Measurements from ENCODE around the gene TFAP2E. TPM values are rescaled to one million over a fixed set of nuclear protein-coding genes. Genes with fewer than 3 reads are reported as not detected.

Gene TFAP2E
- total RNA-seq, 1 experiment from 2014 or later: 0.26 TPM

- ChIA-PET POLR2A (ENCODE audit: unreplicated experiment) (no interaction called here), CTCF (no interaction called here)
- Histone ChIP-seq H3F3A (ENCODE audit: low read length, unreplicated experiment) (no peaks in the 10 kb centered on the region), H3K4me1 (ENCODE audit: insufficient read depth, low read length) (peaks cover 3% of the 10 kb centered on the region), H3K9me2 (replicated peaks; ENCODE audit: low read length) (no peaks in the 10 kb centered on the region), H3K27ac (ENCODE audit: low read length) (no peak overlapping the region), H4K20me1 (ENCODE audit: low read length) (peaks cover 10% of the 10 kb centered on the region; the same call in 1 of the 2 replicates), H3K27me3 (ENCODE audit: low read length) (no peaks in the 10 kb centered on the region), H3K4me2 (ENCODE audit: low read length) (no peak overlapping the region), H3K9me3 (ENCODE audit: low read length) (no peaks in the 10 kb centered on the region), H3K9ac (ENCODE audit: low read length) (no peak overlapping the region), H3K4me3 (ENCODE audit: low read length) (no peak overlapping the region), H2AFZ (ENCODE audit: low read length) (no peak overlapping the region), H3K79me2 (ENCODE audit: low read length) (peaks cover 83% of the 10 kb centered on the region), H3K36me3 (ENCODE audit: low read depth, low read length) (peaks cover 75% of the 10 kb centered on the region)
- no TSS peak for BruUV-seq (replicated peaks)
- intact Hi-C loops (cut with micrococcal nuclease): no loop called here
- ATAC-seq: no peak
- DNase-seq: no peak
- TF ChIP-seq EZH2 (IDR thresholded peaks at IDR 0.05; ENCODE audit: low read length, unreplicated experiment) (no peak), EZH2phosphoT487 (IDR thresholded peaks at IDR 0.05; ENCODE audit: borderline replicate concordance, low read length) (no peak), CTCF (conservative IDR thresholded peaks at IDR 0.05; ENCODE audit: low read depth, low read length) (no peak)
These were observed 58.3 kb downstream of the TFAP2E start for GRCh38 chr1:35631396-35631795.

- no peaks in the 10 kb centered on the region for H3K9me3 ChIP-seq (ENCODE audit: low read length)
- H3K4me1 ChIP-seq (ENCODE audit: insufficient read depth, low read length): peaks cover 17% of the 10 kb centered on the region
- H3K36me3 ChIP-seq (ENCODE audit: low read depth, low read length): peaks cover 63% of the 10 kb centered on the region
- peaks cover 85% of the 10 kb centered on the region for H3K79me2 ChIP-seq (ENCODE audit: low read length)
- H2AFZ ChIP-seq (ENCODE audit: low read length): no peak overlapping the region
- H3K27ac ChIP-seq (ENCODE audit: low read length): no peak overlapping the region
- intact Hi-C loops (cut with micrococcal nuclease): no loop called here
- ChIA-PET CTCF (no interaction called here), POLR2A (ENCODE audit: unreplicated experiment) (no interaction called here)
- H4K20me1 ChIP-seq (ENCODE audit: low read length): peaks cover 18% of the 10 kb centered on the region
- H3K27me3 ChIP-seq (ENCODE audit: low read length): no peaks in the 10 kb centered on the region
- no peaks in the 10 kb centered on the region for H3F3A ChIP-seq (ENCODE audit: low read length, unreplicated experiment)
- TF ChIP-seq EZH2 (IDR thresholded peaks at IDR 0.05; ENCODE audit: low read length, unreplicated experiment): no peak
- no peak for TF ChIP-seq CTCF (conservative IDR thresholded peaks at IDR 0.05; ENCODE audit: low read depth, low read length)
- TF ChIP-seq EZH2phosphoT487 (IDR thresholded peaks at IDR 0.05; ENCODE audit: borderline replicate concordance, low read length): no peak
- no peaks in the 10 kb centered on the region for H3K9me2 ChIP-seq (replicated peaks; ENCODE audit: low read length)
- H3K4me2 ChIP-seq (ENCODE audit: low read length): no peak overlapping the region
- ATAC-seq (no peak), DNase-seq (no peak)
- no peak overlapping the region for H3K9ac ChIP-seq (ENCODE audit: low read length)
- BruUV-seq (replicated peaks): no TSS peak
- no peak overlapping the region for H3K4me3 ChIP-seq (ENCODE audit: low read length)
These were observed 60.4 kb downstream of the TFAP2E start for GRCh38 chr1:35633547-35633946.

- Histone ChIP-seq H3K79me2 (ENCODE audit: low read length) (peaks cover 84% of the 10 kb centered on the region), H3K4me2 (ENCODE audit: low read length) (peak overlapping the region; percentile 95), H3F3A (ENCODE audit: low read length, unreplicated experiment) (no peaks in the 10 kb centered on the region), H3K4me3 (ENCODE audit: low read length) (peak overlapping the region; percentile 72), H3K27me3 (ENCODE audit: low read length) (no peaks in the 10 kb centered on the region), H2AFZ (ENCODE audit: low read length) (no peak overlapping the region), H3K36me3 (ENCODE audit: low read depth, low read length) (peaks cover 30% of the 10 kb centered on the region), H3K27ac (ENCODE audit: low read length) (peak overlapping the region; percentile 83), H3K4me1 (ENCODE audit: insufficient read depth, low read length) (peaks cover 25% of the 10 kb centered on the region), H3K9me3 (ENCODE audit: low read length) (no peaks in the 10 kb centered on the region), H3K9me2 (replicated peaks; ENCODE audit: low read length) (no peaks in the 10 kb centered on the region), H4K20me1 (ENCODE audit: low read length) (peaks cover 26% of the 10 kb centered on the region), H3K9ac (ENCODE audit: low read length) (peak overlapping the region; percentile 73)
- ChIA-PET POLR2A (ENCODE audit: unreplicated experiment) (no interaction called here), CTCF (no interaction called here)
- DNase-seq (peak; percentile 54), ATAC-seq (no peak; the same call in 1 of the 2 replicates)
- no peak for TF ChIP-seq EZH2 (IDR thresholded peaks at IDR 0.05; ENCODE audit: low read length, unreplicated experiment)
- intact Hi-C loops (cut with micrococcal nuclease): no loop called here
- BruUV-seq (replicated peaks): no TSS peak
These were observed 64.3 kb downstream of the TFAP2E start for GRCh38 chr1:35637401-35637809.

Data from PC-3 (cell line).